Upper lobe of left lung (tissue), 6 donors: ENCODE data around the gene C6orf163. TPM values are rescaled to one million over a fixed set of nuclear protein-coding genes. Genes with fewer than 3 reads are reported as not detected.

Experiments used
- ATAC-seq, 2 donors: fragments of 200-7000 bp; cut with Tn5 transposase; one replicate each; pipeline ENCODE4 v1.9.1; 2022; ENCODE audit warnings: mild to moderate bottlenecking in 2 of 2, moderate library complexity in 2 of 2; ENCODE audit not compliant: low FRiP score in 2 of 2
- DNase-seq, 2 donors: peaks; one replicate each; pipeline ENCODE4 v3.0.0-alpha.2; 2019 to 2020
- H3K27ac ChIP-seq, 4 donors: fragments of 200-600 bp; sonication (generic); one replicate each; pipeline ENCODE4 v1.5.1; 2016 to 2019
- H3K27me3 ChIP-seq, 4 donors: fragments of 200-600 bp; sonication (generic); one replicate each; pipeline ENCODE4 v1.5.1; 2017 to 2019
- H3K36me3 ChIP-seq, 4 donors: fragments of 200-600 bp; sonication (generic); one replicate each; pipeline ENCODE4 v1.5.1; 2016 to 2019
- H3K4me1 ChIP-seq, 4 donors: fragments of 200-600 bp; sonication (generic); one replicate each; pipeline ENCODE4 v1.5.1; 2018 to 2019
- H3K4me3 ChIP-seq, 4 donors: fragments of 200-600 bp; sonication (generic); one replicate each; pipeline ENCODE4 v1.5.1; 2017 to 2019; ENCODE audit warnings: mild to moderate bottlenecking in 2 of 4, moderate library complexity in 1 of 4
- H3K9me3 ChIP-seq, 4 donors: fragments of 200-600 bp; sonication (generic); one replicate each; pipeline ENCODE4 v1.5.1; 2018 to 2019
- CTCF ChIP-seq, 6 experiments: fragments of 450-650 bp in 4 of 6; fragments of 200-600 bp in 2 of 6; sonication (generic) in 2 of 6; IDR thresholded peaks; one replicate each; pipeline ENCODE4 v1.5.1; 2016 to 2019; ENCODE audit warnings: antibody characterized with exemption in 6 of 6
- EP300 ChIP-seq, 4 donors: sonication (generic); formaldehyde crosslinking; IDR thresholded peaks; one replicate each; pipeline ENCODE4 v1.5.1; 2017; ENCODE audit warnings: antibody characterized with exemption in 4 of 4, control low read depth in 2 of 4
- POLR2A ChIP-seq, 4 donors: fragments of 450-650 bp; IDR thresholded peaks; one replicate each; pipeline ENCODE4 v1.5.1; 2016 to 2017; ENCODE audit warnings: antibody characterized with exemption in 4 of 4, mild to moderate bottlenecking in 2 of 4
- POLR2AphosphoS5 ChIP-seq, 2 donors: sonication (generic); formaldehyde crosslinking; IDR thresholded peaks; one replicate each; pipeline ENCODE4 v1.5.1; 2017; ENCODE audit warnings: antibody characterized with exemption in 2 of 2
- WGBS, 2 donors: methylation state at CpG; one replicate each; pipeline ENCODE4 v1.1.5; 2017 to 2018; 5-methylcytosine and 5-hydroxymethylcytosine counted together
- total RNA-seq, 6 donors: library from RNA; depleted of rRNA in 4 of 6; stranded (reverse); fragments of >200 nt in 4 of 6; gene quantifications; one replicate each; pipeline versions ENCODE4 v1.1.0 to v1.2.1, GENCODE V29; 2016 to 2021
- donor health status: DM: no; HTN: no; CAD: no; lungs with moderate emphysema.
- donor health status: DM: no; HTN: yes; CAD: no; lungs with severe emphysema.

Gene C6orf163
- total RNA-seq, 6 donors from 2014 or later = 1.6 to 7.3 (median 2.1) TPM

GRCh38 chr6:87350516-87350915 is 5.9 kb downstream of the C6orf163 start:
- Histone ChIP-seq H3K4me1 (no peaks in the 10 kb centered on the region), H3K36me3 (no peaks in the 10 kb centered on the region), H3K27me3 (no peaks in the 10 kb centered on the region), H3K4me3 (no peak overlapping the region), H3K27ac (no peak overlapping the region), H3K9me3 (no peaks in the 10 kb centered on the region)
- no peak for TF ChIP-seq POLR2AphosphoS5 (IDR thresholded peaks at IDR 0.05)
- TF ChIP-seq POLR2A (IDR thresholded peaks at IDR 0.05) = no peak
- no peak for TF ChIP-seq CTCF (IDR thresholded peaks at IDR 0.05)
- TF ChIP-seq EP300 (IDR thresholded peaks at IDR 0.05) = no peak
- ATAC-seq (no peak), DNase-seq (no peak)

GRCh38 chr6:87351583-87351982 is 7.0 kb downstream of the C6orf163 start:
- H3K9me3 ChIP-seq = no peaks in the 10 kb centered on the region
- DNase-seq (no peak), ATAC-seq (no peak)
- no peak overlapping the region for H3K27ac ChIP-seq
- WGBS, 2 donors = 92 to 100% methylated on average over 1 of the region's 1 CpG
- no peaks in the 10 kb centered on the region for H3K4me1 ChIP-seq
- H3K4me3 ChIP-seq = no peak overlapping the region
- H3K36me3 ChIP-seq = no peaks in the 10 kb centered on the region
- H3K27me3 ChIP-seq = no peaks in the 10 kb centered on the region
- no peak for TF ChIP-seq CTCF (IDR thresholded peaks at IDR 0.05)
- TF ChIP-seq POLR2AphosphoS5 (IDR thresholded peaks at IDR 0.05) = no peak
- no peak for TF ChIP-seq EP300 (IDR thresholded peaks at IDR 0.05)
- no peak for TF ChIP-seq POLR2A (IDR thresholded peaks at IDR 0.05)

GRCh38 chr6:87356181-87356580 is 11.6 kb downstream of the C6orf163 start:
- TF ChIP-seq POLR2AphosphoS5 (IDR thresholded peaks at IDR 0.05) (no peak), CTCF (IDR thresholded peaks at IDR 0.05) (no peak), EP300 (IDR thresholded peaks at IDR 0.05) (no peak)
- H3K27me3 ChIP-seq = no peaks in the 10 kb centered on the region
- no peak for DNase-seq
- H3K4me3 ChIP-seq = no peak overlapping the region
- H3K4me1 ChIP-seq = no peaks in the 10 kb centered on the region
- no peaks in the 10 kb centered on the region for H3K9me3 ChIP-seq
- no peaks in the 10 kb centered on the region for H3K36me3 ChIP-seq
- ATAC-seq = no peak
- no peak overlapping the region for H3K27ac ChIP-seq
- WGBS, 2 donors = 94 to 95% methylated on average over 4 of the region's 4 CpGs

GRCh38 chr6:87357479-87358196 is 13.0 kb downstream of the C6orf163 start:
- DNase-seq (no peak), ATAC-seq (no peak)
- Histone ChIP-seq H3K4me3 (no peak overlapping the region), H3K27ac (no peak overlapping the region), H3K4me1 (no peaks in the 10 kb centered on the region), H3K36me3 (no peaks in the 10 kb centered on the region), H3K9me3 (no peaks in the 10 kb centered on the region), H3K27me3 (no peaks in the 10 kb centered on the region)
- 89% methylated on average over 3 of the region's 3 CpGs for WGBS, 2 donors
- TF ChIP-seq EP300 (IDR thresholded peaks at IDR 0.05) = no peak

GRCh38 chr6:87364602-87365252 is 20.1 kb downstream of the C6orf163 start:
- DNase-seq = no peak
- TF ChIP-seq CTCF (IDR thresholded peaks at IDR 0.05) (no peak), EP300 (IDR thresholded peaks at IDR 0.05) (no peak), POLR2AphosphoS5 (IDR thresholded peaks at IDR 0.05) (no peak), POLR2A (IDR thresholded peaks at IDR 0.05) (no peak)
- ATAC-seq = no peak
- Histone ChIP-seq H3K4me3 (no peak overlapping the region), H3K9me3 (no peaks in the 10 kb centered on the region), H3K36me3 (no peaks in the 10 kb centered on the region), H3K27ac (no peak overlapping the region), H3K4me1 (no peaks in the 10 kb centered on the region), H3K27me3 (no peaks in the 10 kb centered on the region)
- 75 to 76% methylated on average over 5 of the region's 5 CpGs for WGBS, 2 donors
